ENCODE results near the gene LSP1. TPM values are rescaled to one million over a fixed set of nuclear protein-coding genes. Genes with fewer than 3 reads are reported as not detected.

Gene LSP1
- total and polyA plus RNA-seq, 2 of the 8 experiments (the other 6 are each of a cell fraction or from before 2014, with no cell fraction given), result 0.03 TPM; not detected in 1

DNA sequence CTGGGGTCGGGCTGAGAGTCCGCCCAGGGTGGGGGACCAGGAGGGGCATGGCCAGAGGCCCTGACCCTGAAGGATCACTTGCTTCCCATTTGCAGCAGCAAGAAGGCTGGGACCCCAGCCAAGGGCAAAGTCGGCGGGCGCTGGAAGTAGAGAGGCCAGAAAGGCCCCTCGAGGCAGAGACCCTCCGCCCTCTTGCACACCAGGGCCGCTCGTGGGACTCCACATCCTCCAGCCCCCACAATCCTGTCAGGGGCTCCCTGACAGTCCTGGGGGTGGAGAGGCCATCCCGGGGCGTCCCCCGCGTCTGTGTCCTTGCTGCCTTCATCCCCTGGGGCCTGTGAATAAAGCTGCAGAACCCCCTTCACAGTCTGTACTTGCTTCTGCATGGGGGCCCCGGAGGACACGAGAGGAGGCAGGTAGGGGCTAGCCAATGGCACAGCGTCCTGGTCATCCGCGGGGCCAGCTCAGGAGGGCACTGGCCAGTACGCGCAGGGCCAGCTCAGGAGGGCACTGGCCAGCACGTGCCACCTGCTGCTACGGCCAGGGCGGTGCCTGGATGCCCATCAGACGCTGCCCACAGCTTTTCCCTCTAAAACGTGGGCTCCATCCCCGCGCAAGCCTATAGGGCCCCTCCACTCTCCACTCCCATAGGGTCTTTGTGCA is 85.6 kb downstream of the LSP1 start (continued):
- TF ChIP-seq, protein P1, sequence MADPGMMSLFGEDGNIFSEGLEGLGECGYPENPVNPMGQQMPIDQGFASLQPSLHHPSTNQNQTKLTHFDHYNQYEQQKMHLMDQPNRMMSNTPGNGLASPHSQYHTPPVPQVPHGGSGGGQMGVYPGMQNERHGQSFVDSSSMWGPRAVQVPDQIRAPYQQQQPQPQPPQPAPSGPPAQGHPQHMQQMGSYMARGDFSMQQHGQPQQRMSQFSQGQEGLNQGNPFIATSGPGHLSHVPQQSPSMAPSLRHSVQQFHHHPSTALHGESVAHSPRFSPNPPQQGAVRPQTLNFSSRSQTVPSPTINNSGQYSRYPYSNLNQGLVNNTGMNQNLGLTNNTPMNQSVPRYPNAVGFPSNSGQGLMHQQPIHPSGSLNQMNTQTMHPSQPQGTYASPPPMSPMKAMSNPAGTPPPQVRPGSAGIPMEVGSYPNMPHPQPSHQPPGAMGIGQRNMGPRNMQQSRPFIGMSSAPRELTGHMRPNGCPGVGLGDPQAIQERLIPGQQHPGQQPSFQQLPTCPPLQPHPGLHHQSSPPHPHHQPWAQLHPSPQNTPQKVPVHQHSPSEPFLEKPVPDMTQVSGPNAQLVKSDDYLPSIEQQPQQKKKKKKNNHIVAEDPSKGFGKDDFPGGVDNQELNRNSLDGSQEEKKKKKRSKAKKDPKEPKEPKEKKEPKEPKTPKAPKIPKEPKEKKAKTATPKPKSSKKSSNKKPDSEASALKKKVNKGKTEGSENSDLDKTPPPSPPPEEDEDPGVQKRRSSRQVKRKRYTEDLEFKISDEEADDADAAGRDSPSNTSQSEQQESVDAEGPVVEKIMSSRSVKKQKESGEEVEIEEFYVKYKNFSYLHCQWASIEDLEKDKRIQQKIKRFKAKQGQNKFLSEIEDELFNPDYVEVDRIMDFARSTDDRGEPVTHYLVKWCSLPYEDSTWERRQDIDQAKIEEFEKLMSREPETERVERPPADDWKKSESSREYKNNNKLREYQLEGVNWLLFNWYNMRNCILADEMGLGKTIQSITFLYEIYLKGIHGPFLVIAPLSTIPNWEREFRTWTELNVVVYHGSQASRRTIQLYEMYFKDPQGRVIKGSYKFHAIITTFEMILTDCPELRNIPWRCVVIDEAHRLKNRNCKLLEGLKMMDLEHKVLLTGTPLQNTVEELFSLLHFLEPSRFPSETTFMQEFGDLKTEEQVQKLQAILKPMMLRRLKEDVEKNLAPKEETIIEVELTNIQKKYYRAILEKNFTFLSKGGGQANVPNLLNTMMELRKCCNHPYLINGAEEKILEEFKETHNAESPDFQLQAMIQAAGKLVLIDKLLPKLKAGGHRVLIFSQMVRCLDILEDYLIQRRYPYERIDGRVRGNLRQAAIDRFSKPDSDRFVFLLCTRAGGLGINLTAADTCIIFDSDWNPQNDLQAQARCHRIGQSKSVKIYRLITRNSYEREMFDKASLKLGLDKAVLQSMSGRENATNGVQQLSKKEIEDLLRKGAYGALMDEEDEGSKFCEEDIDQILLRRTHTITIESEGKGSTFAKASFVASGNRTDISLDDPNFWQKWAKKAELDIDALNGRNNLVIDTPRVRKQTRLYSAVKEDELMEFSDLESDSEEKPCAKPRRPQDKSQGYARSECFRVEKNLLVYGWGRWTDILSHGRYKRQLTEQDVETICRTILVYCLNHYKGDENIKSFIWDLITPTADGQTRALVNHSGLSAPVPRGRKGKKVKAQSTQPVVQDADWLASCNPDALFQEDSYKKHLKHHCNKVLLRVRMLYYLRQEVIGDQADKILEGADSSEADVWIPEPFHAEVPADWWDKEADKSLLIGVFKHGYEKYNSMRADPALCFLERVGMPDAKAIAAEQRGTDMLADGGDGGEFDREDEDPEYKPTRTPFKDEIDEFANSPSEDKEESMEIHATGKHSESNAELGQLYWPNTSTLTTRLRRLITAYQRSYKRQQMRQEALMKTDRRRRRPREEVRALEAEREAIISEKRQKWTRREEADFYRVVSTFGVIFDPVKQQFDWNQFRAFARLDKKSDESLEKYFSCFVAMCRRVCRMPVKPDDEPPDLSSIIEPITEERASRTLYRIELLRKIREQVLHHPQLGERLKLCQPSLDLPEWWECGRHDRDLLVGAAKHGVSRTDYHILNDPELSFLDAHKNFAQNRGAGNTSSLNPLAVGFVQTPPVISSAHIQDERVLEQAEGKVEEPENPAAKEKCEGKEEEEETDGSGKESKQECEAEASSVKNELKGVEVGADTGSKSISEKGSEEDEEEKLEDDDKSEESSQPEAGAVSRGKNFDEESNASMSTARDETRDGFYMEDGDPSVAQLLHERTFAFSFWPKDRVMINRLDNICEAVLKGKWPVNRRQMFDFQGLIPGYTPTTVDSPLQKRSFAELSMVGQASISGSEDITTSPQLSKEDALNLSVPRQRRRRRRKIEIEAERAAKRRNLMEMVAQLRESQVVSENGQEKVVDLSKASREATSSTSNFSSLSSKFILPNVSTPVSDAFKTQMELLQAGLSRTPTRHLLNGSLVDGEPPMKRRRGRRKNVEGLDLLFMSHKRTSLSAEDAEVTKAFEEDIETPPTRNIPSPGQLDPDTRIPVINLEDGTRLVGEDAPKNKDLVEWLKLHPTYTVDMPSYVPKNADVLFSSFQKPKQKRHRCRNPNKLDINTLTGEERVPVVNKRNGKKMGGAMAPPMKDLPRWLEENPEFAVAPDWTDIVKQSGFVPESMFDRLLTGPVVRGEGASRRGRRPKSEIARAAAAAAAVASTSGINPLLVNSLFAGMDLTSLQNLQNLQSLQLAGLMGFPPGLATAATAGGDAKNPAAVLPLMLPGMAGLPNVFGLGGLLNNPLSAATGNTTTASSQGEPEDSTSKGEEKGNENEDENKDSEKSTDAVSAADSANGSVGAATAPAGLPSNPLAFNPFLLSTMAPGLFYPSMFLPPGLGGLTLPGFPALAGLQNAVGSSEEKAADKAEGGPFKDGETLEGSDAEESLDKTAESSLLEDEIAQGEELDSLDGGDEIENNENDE (IDR thresholded peaks at IDR 0.05; ENCODE audit: insufficient replicate concordance, low read length), result no peak
- TF ChIP-seq, protein P2, sequence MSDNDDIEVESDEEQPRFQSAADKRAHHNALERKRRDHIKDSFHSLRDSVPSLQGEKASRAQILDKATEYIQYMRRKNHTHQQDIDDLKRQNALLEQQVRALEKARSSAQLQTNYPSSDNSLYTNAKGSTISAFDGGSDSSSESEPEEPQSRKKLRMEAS (IDR thresholded peaks at IDR 0.05), result no peak
- TF ChIP-seq KDM4A (IDR thresholded peaks at IDR 0.05; ENCODE audit: low read depth, low read length, severe bottlenecking) (no peak), GABPA (IDR thresholded peaks at IDR 0.05; ENCODE audit: borderline replicate concordance, insufficient read depth, low read length) (no peak), PHF8 (conservative IDR thresholded peaks at IDR 0.05; ENCODE audit: low read depth, low read length) (no peak), YY1 (IDR thresholded peaks at IDR 0.05; ENCODE audit: low read depth, low read length) (no peak), SP2 (IDR thresholded peaks at IDR 0.05; ENCODE audit: low read length) (no peak), SUZ12 (IDR thresholded peaks at IDR 0.05; ENCODE audit: low read length) (no peak), KDM1A (IDR thresholded peaks at IDR 0.05; ENCODE audit: borderline replicate concordance, low read length) (no peak), TAF1 (IDR thresholded peaks at IDR 0.05; ENCODE audit: low read depth, low read length) (no peak)

All from H1 (cell line).